Epithelial cell of umbilical artery (primary cell): ENCODE data around the gene TMEM214. TPM values are rescaled to one million over a fixed set of nuclear protein-coding genes. Genes with fewer than 3 reads are reported as not detected.

Experiments
- total RNA-seq: library from RNA; depleted of rRNA; stranded (reverse); fragments of >200 nt; gene quantifications from 2 replicates; pipeline ENCODE4 v1.2.3, GENCODE V29; 2014

The TMEM214 gene
- total RNA-seq, result 20.5 and 21.9 TPM in 2 replicates

GRCh38 chr2:27032495-27033252, at the start of gene TMEM214:
TSS of gene TMEM214 (plus strand) at chr2:27032965. CDS start at chr2:27033016, 51 bp downstream.

GRCh38 chr2:27050996-27051901, 18.5 kb downstream of the TMEM214 start, which contains the start of gene AGBL5:
TSS of gene AGBL5 (plus strand) at chr2:27051668. CDS start at chr2:27052959, 1,291 bp downstream.

GRCh38 chr2:27071277-27071989, 38.7 kb downstream of the TMEM214 start, which contains the start of gene OST4:
TSS of gene OST4 (minus strand) at chr2:27071654.

GRCh38 chr2:27078267-27079194, 45.8 kb downstream of the TMEM214 start, which contains the start of gene EMILIN1:
TSS of gene EMILIN1 (plus strand) at chr2:27078615. CDS start at chr2:27079066, 451 bp downstream.

GRCh38 chr2:27086724-27087593, 54.2 kb downstream of the TMEM214 start, which contains the start of gene KHK:
TSS of gene KHK (plus strand) at chr2:27086772. CDS start at chr2:27087260, 488 bp downstream.

Other genes starting within 250 kb of the TMEM214 start
- gene CENPA, start 246.9 kb upstream of the TMEM214 start, total RNA-seq, result 19.3 and 21.1 TPM in 2 replicates
- gene DPYSL5, start 184.8 kb upstream of the TMEM214 start, total RNA-seq, result not detected in 2 replicates
- gene MAPRE3, start 62.3 kb upstream of the TMEM214 start, total RNA-seq, result 0.65 and 1.1 TPM in 2 replicates
- gene AGBL5, start 18.7 kb downstream of the TMEM214 start, total RNA-seq, result 15.7 and 17.2 TPM in 2 replicates
- 429 and 623 TPM in 2 replicates for gene OST4, start 38.7 kb downstream of the TMEM214 start, total RNA-seq
- gene EMILIN1, start 45.6 kb downstream of the TMEM214 start, total RNA-seq, result 1.9 and 6.1 TPM in 2 replicates
- 1.3 and 5.2 TPM in 2 replicates for gene KHK, start 53.8 kb downstream of the TMEM214 start, total RNA-seq
- gene CGREF1, start 86.2 kb downstream of the TMEM214 start, total RNA-seq, result 3.6 and 4.7 TPM in 2 replicates
- gene ABHD1, start 90.8 kb downstream of the TMEM214 start, total RNA-seq, result not detected in 2 replicates
- 44.2 and 44.5 TPM in 2 replicates for gene PREB, start 101.7 kb downstream of the TMEM214 start, total RNA-seq
- gene PRR30, start 106.4 kb downstream of the TMEM214 start, total RNA-seq, result not detected in 2 replicates
- not detected in 2 replicates for gene TCF23, start 116.0 kb downstream of the TMEM214 start, total RNA-seq
- gene ATRAID, start 179.1 kb downstream of the TMEM214 start, total RNA-seq, result 137 and 156 TPM in 2 replicates
- 35.4 and 43.8 TPM in 2 replicates for gene SLC5A6, start 179.3 kb downstream of the TMEM214 start, total RNA-seq
- 27.2 and 31.5 TPM in 2 replicates for gene CAD, start 184.4 kb downstream of the TMEM214 start, total RNA-seq
- gene SLC30A3, start 230.1 kb downstream of the TMEM214 start, total RNA-seq, result 0.32 TPM in 1 of 2 replicates, not detected in the other
- not detected in 2 replicates for gene DNAJC5G, start 242.5 kb downstream of the TMEM214 start, total RNA-seq
- under 0.01 TPM in 1 of 2 replicates, not detected in the other for gene TRIM54, start 249.5 kb downstream of the TMEM214 start, total RNA-seq